LHCN-M2 (cell line): ENCODE measurements around the gene CDC27. TPM values are rescaled to one million over a fixed set of nuclear protein-coding genes. Genes with fewer than 3 reads are reported as not detected.
"Not testable (repeated sequence)": the region's sequence is repeated elsewhere in the genome, so short reads cannot be mapped to it uniquely, and the experiment has no call there.

Experiments
- DNase-seq: peaks from one replicate; pipeline ENCODE4 v3.0.0-alpha.2; 2012; ENCODE audit warnings: low read depth
- polyA plus RNA-seq: library from polyadenylated mRNA; unstranded; fragments of >200 nt; gene quantifications from one replicate; pipeline ENCODE4 v1.2.1, GENCODE V29; 2012; ENCODE audit warnings: missing spikeins
- total RNA-seq: library from RNA; depleted of rRNA; stranded (reverse); fragments of >200 nt; gene quantifications from 2 replicates; pipeline ENCODE4 v1.2.3, GENCODE V29; 2014; rRNA removed

The CDC27 gene, protein sequence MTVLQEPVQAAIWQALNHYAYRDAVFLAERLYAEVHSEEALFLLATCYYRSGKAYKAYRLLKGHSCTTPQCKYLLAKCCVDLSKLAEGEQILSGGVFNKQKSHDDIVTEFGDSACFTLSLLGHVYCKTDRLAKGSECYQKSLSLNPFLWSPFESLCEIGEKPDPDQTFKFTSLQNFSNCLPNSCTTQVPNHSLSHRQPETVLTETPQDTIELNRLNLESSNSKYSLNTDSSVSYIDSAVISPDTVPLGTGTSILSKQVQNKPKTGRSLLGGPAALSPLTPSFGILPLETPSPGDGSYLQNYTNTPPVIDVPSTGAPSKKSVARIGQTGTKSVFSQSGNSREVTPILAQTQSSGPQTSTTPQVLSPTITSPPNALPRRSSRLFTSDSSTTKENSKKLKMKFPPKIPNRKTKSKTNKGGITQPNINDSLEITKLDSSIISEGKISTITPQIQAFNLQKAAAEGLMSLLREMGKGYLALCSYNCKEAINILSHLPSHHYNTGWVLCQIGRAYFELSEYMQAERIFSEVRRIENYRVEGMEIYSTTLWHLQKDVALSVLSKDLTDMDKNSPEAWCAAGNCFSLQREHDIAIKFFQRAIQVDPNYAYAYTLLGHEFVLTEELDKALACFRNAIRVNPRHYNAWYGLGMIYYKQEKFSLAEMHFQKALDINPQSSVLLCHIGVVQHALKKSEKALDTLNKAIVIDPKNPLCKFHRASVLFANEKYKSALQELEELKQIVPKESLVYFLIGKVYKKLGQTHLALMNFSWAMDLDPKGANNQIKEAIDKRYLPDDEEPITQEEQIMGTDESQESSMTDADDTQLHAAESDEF
- 87.9 and 100 TPM in 2 replicates for total RNA-seq
- polyA plus RNA-seq: 39.6 TPM

DNA sequence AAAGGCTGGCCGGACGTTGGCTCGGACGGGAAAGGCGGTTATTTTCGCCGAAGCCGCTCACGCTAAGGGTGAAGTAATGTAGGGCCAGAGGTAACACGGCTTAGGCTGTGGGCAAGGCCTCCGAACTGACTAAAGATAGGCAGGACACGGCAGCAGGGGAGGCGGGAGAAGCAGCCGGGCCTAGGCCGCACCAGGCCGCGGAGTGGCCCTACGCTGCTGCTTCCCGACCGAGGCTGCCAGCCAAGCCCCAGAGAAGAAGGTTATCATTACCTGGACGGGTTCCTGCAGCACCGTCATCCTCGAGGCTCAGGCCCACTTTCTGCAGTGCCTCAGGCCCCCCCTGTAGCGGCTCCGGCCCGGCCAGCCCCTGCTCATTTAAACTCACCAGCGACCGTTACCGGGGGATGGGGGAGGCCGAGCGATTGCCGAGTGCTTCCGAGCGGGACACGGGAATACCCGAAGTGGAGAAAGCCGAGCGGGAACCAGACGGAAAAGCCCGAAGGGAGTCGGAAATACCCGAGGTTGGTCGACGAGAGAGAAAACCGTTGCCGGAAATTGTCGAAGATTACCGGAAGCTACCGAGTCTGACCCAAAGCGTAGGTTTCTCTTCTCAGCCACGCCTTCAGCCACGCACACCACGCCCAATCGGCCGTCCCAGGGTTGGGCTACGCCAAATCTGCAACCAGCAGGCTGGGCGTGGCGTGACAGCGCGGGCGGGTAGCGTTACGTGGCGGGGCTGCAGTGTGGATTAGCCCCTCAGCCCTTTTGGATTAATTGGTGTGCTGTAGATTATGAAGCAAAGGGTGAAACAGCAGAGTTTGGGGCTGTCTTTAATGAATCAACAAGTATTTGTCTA is at the start of gene CDC27:
Gene CDC27 (minus strand): TSS at position 420 of the 856 bp plus-strand sequence. CDS start 123 bp downstream, at position 297.
- DNase-seq: peak; percentile 97

DNA sequence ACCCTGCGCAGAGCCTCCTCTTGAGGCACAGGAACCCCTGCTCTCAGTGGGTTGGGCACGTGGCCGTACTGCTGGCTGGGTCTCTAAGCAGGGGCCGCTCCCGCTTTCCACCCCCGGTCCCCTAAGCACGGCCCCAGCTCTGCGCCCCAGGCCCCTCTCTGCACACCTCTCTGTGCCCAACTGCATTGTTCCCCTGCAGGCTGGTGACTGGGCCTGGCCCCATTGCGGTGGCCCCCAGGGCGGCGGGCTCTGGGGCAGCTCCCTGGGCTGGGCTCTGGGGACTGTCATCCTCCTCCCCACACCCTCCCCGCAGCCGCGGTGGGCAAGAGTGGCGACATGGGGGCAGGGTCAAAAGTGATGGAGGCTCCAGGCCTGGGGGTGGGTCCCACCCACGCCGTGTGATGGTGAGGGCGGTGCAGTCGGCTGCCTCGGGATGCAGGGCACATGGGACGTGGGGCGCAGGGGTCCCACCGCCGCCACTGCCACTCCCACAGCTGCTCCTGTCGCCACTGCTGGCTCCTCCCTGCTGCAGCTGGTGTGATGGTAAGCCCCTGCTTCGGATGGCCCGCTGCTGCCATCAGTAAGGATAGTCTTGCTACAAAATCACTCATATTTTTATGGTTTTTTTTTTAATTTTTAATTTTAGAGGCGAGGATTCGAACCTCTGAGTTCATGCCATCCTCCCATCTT is 49.4 kb upstream of the CDC27 start:
- no peak for DNase-seq

DNA sequence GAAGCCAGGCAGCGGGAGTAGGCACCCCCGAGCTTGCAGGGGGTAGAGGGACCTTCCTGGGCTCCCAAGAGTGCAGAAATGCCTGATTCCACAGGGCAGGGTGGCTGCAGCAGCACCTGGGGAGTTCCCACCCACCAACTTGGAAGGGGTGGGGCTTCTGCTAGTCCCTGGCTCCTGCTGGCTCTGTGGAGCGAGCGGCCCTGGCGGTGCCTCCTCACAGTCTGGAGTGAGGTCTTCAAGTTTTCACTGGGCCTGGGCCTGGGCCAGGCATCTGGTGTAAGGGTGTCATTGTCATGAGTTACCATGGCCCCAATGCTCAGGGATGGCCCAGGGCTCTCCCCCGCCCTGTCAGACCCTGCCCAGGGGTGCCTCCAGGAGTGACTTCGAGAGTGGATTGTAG is 48.7 kb upstream of the CDC27 start:
- DNase-seq: no peak

DNA sequence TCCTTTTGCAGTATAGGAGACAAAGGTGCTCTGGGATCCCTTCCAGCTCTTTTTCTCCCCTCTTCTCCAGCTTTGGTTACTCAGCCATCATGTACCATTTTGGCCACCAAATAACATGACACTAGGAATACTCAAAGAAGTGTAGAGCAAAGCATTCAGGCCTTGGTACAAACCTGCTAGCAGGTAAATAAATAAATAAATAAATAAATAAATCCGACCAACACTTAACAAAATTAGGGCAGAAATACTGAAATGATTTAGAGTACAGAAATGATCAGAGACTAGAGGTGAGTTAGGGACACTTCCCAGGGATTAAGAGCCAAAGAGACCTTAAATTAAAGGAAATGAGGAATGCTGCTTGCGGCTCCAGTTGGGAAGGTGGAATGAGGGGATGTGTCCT is 46.8 kb upstream of the CDC27 start:
- DNase-seq: no peak

DNA sequence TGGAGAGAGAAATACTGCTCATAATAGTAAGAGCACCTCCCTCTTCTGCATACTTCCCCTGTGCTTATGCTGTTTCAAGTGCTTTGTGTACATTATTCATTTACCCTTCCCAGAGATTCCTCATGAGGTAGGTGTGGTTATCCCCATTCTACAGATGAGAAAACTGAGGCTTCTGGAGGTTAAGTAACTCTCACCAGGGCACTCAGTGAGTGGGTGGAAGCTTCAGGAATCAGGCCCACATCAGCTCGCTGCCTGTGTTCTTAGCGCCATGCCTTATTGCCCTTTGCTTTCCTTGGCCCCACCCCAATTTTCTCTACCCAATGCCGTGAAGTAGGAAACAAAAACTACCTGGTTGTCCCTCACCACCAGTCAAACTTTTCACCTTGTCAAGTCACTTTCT is 46.4 kb upstream of the CDC27 start:
- no peak for DNase-seq

DNA sequence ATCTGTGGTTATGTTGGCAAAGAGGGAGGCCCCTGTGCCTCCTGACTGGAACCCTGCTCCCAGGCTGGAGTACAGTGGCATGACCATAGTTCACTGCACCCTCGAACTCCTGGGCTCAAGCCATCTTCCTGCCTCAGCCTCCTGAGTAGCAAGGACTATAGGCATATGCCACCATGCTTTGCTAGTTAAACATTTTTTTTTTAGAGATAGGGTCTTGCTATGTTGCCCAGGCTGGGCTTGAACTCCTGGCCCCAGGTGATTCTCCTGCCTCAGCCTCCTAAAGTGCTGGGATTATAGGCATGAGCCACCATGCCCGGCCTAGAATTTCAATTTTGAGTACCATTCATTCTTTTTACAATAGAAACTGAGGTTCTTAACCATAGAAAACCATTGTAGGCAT is 43.4 kb upstream of the CDC27 start:
- no peak for DNase-seq

DNA sequence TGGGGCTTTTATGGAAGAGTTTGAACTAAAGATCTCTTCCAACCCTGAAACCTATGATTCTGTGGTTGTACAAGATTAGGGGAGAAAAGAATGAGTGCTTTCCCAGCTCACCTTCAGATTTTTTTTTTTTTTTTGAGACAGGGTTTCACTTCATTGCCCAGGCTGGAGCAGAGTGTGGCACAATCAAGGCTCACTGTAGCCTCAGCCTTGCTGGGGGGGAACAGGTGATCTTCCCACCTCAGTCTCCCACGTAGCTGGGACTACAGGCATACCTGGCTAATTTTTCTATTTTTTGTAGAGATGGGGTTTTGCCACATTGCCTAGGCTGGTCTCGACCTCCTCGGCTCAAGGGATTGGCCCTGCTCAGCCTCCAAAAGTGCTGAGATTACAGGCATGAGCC is 42.8 kb upstream of the CDC27 start:
- DNase-seq: no peak

DNA sequence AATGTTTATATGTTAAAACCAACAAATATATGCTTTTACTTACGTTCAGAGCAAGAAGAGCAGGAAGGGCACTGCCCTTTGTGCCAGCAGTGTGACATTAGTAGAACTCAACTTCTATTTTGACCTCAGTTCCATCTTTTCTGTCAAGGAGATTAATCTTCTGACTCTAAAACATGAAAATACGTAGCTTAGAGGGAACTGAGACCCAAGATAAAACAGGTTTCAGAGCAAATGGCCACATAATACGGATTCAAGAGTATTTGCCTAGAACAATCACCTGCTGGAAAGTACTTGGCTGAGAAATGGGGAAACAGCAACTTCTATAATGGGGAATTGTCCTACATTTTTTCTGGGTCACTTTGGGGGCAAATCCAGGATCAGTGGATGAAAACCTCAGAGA is 42.2 kb upstream of the CDC27 start:
- DNase-seq: no peak

DNA sequence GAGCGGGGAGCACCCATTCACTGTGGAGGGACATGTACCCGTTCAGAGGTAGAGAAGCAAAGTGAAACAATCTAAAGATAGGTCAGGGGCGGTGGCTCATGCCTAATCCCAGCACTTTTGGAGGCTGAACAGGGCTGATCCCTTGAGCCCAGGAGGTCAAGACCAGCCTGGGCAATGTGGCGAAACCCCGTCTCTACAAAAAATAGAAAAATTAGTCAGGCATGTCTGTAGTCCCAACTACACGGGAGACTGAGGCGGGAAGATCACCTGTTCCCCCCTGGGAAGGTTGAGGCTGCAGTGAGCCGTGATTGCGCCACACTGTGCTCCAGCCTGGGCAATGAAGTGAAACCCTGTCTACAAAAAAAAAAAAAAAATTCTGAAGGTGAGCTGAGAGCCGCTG is 41.8 kb upstream of the CDC27 start:
- no peak for DNase-seq

DNA sequence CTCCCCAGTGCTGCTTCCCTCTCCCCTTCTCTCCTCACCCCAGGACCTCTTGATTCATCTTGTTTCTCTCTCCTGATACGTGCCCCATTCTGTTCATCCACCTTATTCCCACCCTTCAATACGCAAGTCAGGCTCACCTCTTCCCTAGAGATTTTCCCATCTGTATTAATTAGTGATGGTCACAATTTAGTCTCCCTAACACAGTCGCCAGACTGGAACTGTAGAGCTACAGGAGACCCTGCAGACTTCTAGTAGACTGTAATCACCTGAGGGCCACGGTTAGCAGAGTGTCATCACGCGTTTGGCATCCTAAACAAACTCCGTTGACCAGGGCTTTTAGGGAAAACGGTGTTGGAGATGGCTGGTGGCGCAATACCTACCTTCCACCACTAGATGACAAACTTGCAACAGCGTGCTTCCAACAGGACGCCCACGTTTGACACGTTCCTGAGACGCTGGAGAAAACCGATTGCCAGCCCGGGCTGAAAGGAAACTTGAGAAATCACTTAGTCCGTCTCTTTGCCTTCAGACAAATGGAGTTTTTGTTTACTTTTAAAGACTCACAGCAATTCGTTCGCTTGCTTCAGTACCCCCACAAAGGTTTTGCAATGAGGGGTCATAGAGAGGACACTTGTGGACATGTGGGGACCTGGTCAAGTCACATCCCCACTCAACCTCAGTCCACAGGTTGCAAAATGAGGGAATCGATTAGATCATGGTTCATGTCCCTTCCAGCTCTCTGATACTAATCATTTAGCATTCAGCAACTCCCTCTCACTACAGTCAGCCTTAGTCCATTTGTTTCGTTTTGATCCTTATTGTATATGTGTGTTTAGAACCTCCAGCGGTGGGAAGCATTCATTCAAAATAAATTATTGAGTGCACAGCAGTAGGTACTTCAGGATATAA is 40.7 kb upstream of the CDC27 start:
- DNase-seq: peak; percentile 88

DNA sequence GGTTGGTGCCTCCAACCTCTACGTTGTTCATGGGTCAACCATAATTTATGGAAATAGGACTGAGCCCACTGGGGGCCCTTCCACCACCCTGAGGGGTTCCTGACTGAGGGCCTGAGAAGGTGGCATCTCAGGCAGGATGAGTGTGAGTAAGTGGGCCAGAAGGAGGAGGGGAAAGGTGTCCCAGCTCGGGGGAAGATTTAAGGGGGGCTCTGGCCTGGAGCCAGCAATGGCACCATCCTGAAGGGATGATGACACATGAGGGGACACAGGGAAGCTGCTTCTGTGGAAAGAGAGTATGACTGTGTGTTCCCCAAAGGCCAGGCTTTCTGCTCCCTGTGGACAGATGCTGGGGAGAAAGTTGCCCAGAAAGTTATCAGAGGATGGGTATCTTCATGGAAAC is 38.8 kb upstream of the CDC27 start:
- DNase-seq: no peak

DNA sequence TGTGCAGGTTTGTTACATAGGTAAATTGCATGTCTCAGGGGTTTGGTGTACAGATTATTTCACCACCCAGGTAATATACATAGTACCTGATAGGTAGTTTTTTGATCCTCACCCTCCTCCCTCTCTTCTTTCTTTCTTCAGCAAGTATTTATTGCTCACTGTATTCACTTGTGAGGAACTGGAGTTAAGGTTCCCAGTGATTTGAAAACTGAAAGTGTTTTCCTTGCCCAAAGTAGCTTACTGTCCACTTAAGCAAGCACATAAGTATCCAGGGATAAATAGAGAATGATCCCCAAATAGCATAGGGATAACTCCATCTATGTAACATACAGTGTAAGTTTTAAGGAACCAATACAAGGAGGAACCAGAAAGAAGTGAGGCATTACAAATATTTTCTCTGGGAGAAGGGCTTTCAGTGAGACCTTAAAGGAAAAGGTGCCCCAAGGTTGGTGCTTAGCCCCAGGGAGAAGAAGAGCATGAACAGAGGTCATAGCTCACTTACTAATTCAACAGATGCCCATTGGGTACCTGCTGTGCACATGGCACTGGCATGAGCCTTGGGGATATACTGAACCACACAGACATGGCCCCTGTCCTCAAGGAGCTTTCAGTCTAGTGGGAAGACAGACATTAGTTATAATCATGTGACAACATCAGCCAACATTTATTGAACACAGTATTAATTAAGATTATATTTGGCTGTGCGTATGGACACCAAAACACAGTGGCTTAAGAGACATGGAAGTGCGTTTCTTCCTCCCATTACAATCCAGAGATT is 37.0 kb upstream of the CDC27 start:
- DNase-seq: no peak

DNA sequence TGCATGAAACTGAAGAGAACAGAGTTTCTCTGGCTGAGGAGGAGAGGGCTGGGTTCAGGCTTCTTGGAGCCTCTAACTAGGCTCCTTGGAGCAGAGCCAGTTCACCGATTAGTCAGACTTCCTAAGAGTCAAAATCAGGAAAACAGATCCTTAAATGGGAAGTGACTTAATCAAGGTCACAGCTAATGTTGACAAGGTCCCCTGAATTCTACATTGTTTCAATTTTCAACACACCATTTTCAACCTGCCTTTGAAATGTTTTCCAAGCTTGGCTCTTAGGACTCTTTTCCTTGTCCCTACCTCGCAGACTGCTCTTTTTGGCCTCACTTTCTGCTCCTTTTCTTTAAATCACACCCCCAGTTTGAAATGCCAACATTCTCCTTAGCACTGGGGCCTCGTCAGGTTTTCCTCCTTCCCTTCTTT is 36.4 kb upstream of the CDC27 start:
- peak; percentile 91 for DNase-seq

DNA sequence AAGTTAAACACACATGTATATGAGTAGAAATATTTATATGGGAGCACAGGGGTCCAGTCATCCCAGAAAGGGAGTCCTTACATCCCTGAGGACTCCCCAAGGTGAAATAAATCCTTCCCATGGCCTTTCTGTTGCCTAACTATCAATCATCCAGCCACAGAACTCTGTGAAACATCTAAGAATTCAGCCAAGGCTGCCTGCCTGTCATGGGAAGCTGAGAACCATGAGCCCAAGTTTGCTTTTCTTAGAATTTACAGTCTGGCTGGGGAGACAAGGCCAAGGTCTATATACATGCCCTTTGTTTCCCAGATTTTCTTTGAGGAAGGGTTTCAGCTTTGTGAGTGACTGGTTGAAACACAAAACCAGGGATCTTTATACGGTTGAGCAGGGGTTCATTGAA is 35.9 kb upstream of the CDC27 start:
- peak; percentile 40 for DNase-seq

DNA sequence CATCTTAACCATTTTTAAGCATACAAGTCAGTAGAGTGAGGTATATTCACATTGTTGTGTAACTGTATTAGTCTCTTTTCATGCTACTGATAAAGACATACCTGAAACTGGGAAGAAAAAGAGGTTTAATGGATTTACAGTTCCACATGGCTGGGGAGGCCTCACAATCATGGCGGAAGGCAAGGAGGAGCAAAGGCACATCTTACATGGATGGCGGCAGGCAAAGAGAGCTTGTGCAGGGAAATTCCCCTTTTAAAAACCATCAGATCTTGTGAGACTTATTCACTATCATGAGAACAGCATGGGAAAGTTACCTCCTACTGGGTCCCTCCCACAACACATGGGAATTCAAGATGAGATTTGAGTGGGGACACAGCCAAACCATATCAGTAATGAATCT is 35.0 kb upstream of the CDC27 start:
- DNase-seq: not testable (repeated sequence)

DNA sequence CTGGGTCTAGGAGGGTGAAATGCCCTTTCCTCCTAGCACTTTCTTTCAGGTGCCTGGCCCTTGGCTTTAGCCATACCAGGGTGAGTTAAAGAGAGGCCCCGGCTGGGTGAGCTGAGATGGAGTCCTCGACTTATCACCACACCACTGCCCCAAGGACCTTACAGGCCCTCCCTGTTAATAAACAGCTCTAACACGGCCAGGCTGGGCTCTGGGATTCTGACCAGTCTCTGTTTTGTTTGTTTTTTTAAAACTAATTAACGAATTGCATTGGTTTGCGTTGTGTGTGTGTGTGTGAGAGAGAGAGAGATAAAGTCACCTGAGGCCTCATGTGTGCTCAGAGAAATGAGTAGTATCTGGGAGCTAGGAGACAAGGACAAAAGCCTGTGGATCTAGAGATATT is 34.4 kb upstream of the CDC27 start:
- no peak for DNase-seq

DNA sequence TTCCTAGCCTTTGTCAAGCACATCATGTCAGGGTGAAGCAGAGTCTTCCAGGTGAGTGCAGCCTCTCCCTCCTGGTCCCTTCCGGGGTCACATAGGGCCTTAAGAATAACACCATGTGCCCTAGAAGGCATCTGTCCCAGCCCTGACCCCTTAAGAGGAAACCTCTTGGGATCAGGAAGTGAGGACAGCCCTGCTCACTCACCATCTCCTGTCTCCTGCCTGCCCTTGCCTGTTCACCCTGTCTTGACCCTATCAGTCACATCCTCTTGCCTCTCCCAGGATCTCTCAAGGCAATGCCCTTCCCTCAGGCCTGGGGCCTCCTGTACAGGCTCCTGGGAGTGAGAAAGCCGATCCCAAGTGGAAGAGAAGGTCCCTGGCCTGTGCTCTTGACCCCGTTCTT is 33.9 kb upstream of the CDC27 start:
- DNase-seq: peak; percentile 32

DNA sequence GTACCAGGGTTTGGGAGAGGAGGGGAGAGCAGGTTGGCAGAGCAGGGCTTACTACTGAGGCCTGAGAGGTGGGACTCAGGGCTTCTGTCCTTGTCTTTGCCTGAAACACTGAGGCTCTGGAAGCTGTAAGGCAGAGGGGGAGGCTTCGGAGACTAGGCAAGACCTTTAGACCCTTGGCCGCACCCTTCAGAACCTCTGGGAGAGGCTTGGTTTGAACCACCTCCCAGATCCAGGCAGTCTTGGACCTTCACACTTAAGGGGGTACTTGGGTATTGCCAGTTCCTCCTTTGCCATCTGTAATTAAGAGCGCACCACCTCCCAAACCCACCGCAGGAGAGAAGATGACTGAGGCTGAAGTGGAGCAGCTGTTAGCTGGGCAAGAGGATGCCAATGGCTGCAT is 33.0 kb upstream of the CDC27 start:
- DNase-seq: no peak

DNA sequence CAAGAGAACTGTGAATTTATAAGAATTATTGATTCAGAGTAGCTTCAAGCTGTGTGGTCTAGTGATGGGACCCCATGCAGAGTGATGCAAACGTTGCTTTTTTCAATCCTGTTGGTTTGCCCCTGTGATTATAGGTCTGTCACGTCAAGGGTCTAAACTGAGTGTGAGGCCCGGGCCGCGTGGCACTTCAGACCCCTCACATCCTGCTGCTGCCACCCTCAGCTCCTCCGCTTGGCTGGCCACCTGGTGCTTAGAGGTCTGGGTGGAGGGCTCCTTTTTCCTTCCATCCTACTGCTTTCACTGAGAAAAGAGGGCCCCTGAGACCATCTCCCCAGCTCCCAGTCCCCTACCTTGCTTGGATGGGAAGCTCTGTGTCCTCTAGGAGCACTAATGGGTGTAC is 32.1 kb upstream of the CDC27 start:
- no peak for DNase-seq
